Stimulated activated naive CD8-positive, alpha-beta T cell treated with anti-CD3 and anti-CD28 coated beads, Interleukin-15, Interleukin-2, amounts not matched to agents 100 ng/mL and 50 ng/mL, for 24 hours (primary cell): ENCODE measurements around the gene AP1G2.

Experiments used
- H3K27ac Mint-ChIP-seq: one replicate; pipeline ENCODE4 v1.8.0; 2021; ENCODE audit warnings: mild to moderate bottlenecking, mixed read lengths
- H3K27me3 Mint-ChIP-seq: one replicate; pipeline ENCODE4 v1.8.0; 2021; ENCODE audit warnings: mixed read lengths
- H3K36me3 Mint-ChIP-seq: one replicate; pipeline ENCODE4 v1.8.0; 2021; ENCODE audit warnings: low read depth, mixed read lengths
- H3K4me1 Mint-ChIP-seq: one replicate; pipeline ENCODE4 v1.8.0; 2021; ENCODE audit warnings: low read depth, mixed read lengths
- H3K4me3 Mint-ChIP-seq: one replicate; pipeline ENCODE4 v1.8.0; 2021; ENCODE audit warnings: mild to moderate bottlenecking, mixed read lengths
- H3K9me3 Mint-ChIP-seq: one replicate; pipeline ENCODE4 v1.8.0; 2021; ENCODE audit warnings: mixed read lengths

The AP1G2 gene

DNA sequence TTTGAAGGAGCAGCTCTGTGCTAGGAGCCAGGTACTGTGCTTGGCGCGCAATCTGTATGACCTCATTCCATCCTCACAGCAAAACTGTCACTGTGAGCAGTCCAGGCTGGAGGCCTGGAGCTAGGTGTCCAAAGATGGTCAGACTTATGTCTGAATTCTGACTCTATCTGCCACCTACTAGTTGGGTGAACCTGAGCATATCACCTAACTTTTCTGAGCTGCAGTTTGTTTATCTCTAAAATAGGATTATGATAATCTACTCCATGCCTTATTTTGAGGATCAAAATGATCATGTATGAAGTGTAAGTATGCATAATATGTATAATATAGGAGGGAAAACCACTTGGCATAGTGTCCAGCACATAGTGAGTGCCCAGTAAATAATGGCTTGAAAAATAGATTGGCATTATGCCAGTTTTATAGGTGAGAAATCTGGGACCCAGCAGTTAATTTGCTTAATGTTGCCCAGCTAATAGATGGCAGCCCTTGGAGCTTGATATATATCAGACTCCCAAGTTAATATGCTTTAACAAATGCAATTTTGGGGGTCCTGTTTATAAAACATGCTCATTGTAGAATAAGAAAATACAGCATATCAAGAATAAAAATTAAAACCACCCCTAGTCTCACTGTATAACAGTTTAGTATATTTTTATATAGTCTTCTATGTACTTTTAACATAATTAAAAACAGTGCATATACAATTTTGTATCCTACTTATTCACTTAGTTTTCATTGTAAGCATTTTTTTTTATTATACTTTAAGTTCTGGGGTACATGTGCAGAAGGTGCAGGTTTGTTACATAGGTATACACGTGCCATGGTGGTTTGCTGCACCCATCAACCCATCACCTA, 15.5 kb upstream of the AP1G2 start:
- peaks cover 28% of the 10 kb centered on the region for H3K27me3 Mint-ChIP-seq
- no peak overlapping the region for H3K4me3 Mint-ChIP-seq
- H3K4me1 Mint-ChIP-seq, result peaks cover 7% of the 10 kb centered on the region
- H3K36me3 Mint-ChIP-seq, result no peaks in the 10 kb centered on the region
- no peaks in the 10 kb centered on the region for H3K9me3 Mint-ChIP-seq
- H3K27ac Mint-ChIP-seq, result no peak overlapping the region

DNA sequence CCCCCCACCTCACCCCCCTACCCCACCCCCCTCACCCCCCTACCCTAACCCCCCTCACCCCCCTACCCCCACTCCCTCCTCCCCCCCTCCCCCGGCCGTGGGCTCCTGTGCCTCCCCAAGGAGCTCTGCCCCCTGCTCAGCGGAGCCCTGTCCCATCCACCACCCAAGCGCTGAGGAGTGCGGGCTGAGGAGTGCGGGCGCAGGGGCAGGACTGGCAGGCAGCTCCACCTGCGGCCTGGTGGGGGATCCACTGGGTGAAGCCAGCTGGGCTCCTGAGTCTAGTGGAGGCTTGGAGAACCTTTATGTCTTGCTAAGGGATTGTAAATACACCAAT, 13.3 kb upstream of the AP1G2 start:
- Mint-ChIP-seq H3K27me3 (peaks cover 37% of the 10 kb centered on the region), H3K36me3 (no peaks in the 10 kb centered on the region), H3K4me1 (peaks cover 14% of the 10 kb centered on the region), H3K27ac (no peak overlapping the region), H3K9me3 (no peaks in the 10 kb centered on the region), H3K4me3 (no peak overlapping the region)

GRCh38 chr14:23580152-23580926, 12.7 kb upstream of the AP1G2 start:
- Mint-ChIP-seq H3K4me3 (no peak overlapping the region), H3K36me3 (no peaks in the 10 kb centered on the region), H3K27ac (no peak overlapping the region), H3K27me3 (peaks cover 39% of the 10 kb centered on the region), H3K9me3 (no peaks in the 10 kb centered on the region), H3K4me1 (peaks cover 14% of the 10 kb centered on the region)

DNA sequence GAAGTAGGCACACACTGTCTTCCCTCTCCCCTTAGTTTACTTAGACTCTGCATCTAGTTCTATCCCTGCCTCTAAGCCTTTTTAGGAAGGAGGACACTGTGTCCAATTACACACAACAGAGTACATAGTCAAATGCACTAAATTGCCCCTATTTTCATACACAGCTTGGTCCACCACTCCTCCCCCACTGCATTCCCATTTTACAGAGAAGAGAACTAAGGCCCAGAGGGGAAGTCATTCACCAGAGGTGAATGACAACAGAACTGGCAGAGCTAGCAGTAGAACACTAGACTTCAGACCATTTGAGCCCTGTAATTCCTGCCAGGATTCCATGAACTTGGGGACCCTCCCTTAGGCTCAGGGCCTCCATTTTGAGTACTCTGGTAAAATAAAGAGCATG, 12.1 kb upstream of the AP1G2 start:
- Mint-ChIP-seq H3K27ac (no peak overlapping the region), H3K9me3 (no peaks in the 10 kb centered on the region), H3K36me3 (no peaks in the 10 kb centered on the region), H3K27me3 (peaks cover 45% of the 10 kb centered on the region), H3K4me3 (no peak overlapping the region), H3K4me1 (peaks cover 14% of the 10 kb centered on the region)

- Mint-ChIP-seq H3K27ac (no peak overlapping the region), H3K4me1 (peaks cover 14% of the 10 kb centered on the region), H3K27me3 (peaks cover 50% of the 10 kb centered on the region), H3K4me3 (no peak overlapping the region), H3K9me3 (no peaks in the 10 kb centered on the region), H3K36me3 (no peaks in the 10 kb centered on the region)
Measured at GRCh38 chr14:23579311-23579630, 11.7 kb upstream of the AP1G2 start.

DNA sequence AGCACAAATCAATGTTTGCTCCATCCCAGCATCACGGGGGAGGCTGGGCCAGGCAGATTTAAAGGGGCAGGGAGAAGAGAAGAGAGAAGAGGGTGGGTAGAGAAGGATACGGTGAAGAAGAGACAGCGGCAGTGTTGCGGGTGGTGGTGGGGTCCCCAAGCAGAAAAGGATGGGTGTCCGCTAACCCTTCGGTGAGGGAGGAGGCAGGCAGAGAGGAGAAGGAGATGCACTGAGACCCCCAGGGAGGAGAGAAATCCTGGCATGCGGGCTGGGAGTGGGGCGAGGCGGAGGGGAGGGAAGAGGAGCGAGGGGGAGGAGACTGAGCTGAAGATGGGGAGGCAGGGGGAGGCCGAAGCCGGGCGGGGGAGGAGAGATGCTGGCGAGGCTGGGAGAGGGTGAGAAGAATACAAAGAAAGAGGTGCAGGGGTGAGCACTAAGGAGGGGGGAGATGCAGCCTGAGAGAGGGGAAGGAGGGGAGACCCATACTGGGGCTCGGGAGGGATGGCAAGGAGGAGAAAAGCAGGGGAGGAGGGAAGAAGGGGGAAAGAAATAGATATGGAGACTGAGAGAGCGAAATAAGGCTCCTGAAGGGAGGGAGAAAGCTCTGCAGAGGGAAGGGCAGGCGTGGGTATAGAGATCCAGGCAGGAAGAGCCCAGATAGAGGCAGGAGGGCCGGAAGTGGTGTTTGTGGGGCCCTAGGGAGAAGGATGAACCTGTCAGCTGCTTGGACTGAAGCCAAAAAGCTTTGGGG, 11.1 kb upstream of the AP1G2 start, which contains the start of gene JPH4:
Gene JPH4, minus strand, starts transcription at position 231 of the 751 bp plus-strand sequence. CDS start 1,337 bp downstream, outside the sequence.
- Mint-ChIP-seq H3K9me3 (no peaks in the 10 kb centered on the region), H3K27me3 (peaks cover 48% of the 10 kb centered on the region), H3K4me1 (peaks cover 14% of the 10 kb centered on the region), H3K4me3 (no peak within 1 kb of the TSS), H3K36me3 (no peaks in the 10 kb centered on the region), H3K27ac (no peak within 1 kb of the TSS)

GRCh38 chr14:23577710-23578392, 10.3 kb upstream of the AP1G2 start:
- no peak overlapping the region for H3K4me3 Mint-ChIP-seq
- no peak overlapping the region for H3K27ac Mint-ChIP-seq
- no peaks in the 10 kb centered on the region for H3K9me3 Mint-ChIP-seq
- H3K27me3 Mint-ChIP-seq, result peaks cover 47% of the 10 kb centered on the region
- H3K4me1 Mint-ChIP-seq, result peaks cover 14% of the 10 kb centered on the region
- no peaks in the 10 kb centered on the region for H3K36me3 Mint-ChIP-seq

DNA sequence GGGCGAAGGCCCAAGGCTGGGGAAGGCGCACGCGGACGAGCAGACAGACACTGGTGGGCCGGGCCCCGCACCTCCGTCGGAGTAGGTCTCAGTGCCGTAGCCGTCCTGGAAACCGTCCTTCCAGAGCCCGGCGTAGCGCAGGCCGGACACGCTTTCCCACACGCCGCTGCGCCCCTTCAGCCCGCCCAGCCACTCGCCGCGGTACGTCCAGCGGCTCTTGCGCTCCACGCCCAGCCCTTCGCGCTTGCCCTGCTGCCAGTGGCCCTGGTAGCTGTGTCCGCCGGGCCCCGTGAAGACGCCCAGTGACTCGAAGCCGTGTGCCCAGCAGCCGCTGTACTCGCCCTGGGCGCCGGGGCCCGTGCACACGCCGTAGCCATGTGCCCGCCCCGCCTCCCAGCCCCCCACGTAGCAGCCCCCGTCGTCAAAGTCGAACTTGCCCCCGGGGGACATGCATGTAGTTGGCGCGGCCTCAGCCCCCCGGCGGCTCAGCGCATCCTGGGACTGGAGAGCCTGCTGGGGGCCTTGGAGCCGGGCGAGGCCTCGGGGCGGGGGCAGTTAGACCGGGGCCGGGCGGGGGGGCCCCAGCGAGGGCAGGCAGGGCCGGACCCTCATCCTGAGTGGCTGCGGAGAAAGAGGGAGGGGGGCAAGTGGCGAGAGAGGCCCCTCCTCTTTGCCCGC, 9.6 kb upstream of the AP1G2 start:
- Mint-ChIP-seq H3K4me3 (peak overlapping the region; percentile 55), H3K27ac (no peak overlapping the region), H3K27me3 (peaks cover 49% of the 10 kb centered on the region), H3K4me1 (peaks cover 14% of the 10 kb centered on the region), H3K36me3 (no peaks in the 10 kb centered on the region), H3K9me3 (no peaks in the 10 kb centered on the region)

GRCh38 chr14:23573384-23574015, 5.9 kb upstream of the AP1G2 start:
- peaks cover 35% of the 10 kb centered on the region for H3K27me3 Mint-ChIP-seq
- H3K27ac Mint-ChIP-seq, result no peak overlapping the region
- H3K36me3 Mint-ChIP-seq, result no peaks in the 10 kb centered on the region
- H3K9me3 Mint-ChIP-seq, result no peaks in the 10 kb centered on the region
- peaks cover 15% of the 10 kb centered on the region for H3K4me1 Mint-ChIP-seq
- H3K4me3 Mint-ChIP-seq, result no peak overlapping the region

GRCh38 chr14:23572836-23573235, 5.2 kb upstream of the AP1G2 start:
- no peak overlapping the region for H3K4me3 Mint-ChIP-seq
- H3K9me3 Mint-ChIP-seq, result no peaks in the 10 kb centered on the region
- no peak overlapping the region for H3K27ac Mint-ChIP-seq

DNA sequence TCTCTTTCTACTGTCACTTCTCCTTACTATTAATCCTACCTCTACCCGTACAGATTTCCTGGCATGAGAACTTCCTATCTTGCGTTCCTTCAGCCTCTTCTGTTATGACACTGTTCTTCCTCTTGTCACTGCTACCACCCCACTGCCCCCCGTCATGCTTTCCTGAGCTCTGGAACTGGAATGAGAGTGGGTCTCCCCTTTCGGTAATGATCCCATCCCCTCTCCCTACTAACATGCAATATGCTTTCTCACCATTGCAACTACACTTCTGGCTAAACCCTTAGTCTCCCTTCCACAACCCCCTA, 4.9 kb upstream of the AP1G2 start:
- Mint-ChIP-seq H3K4me3 (no peak overlapping the region), H3K36me3 (peaks cover 2% of the 10 kb centered on the region), H3K27ac (no peak overlapping the region), H3K4me1 (peaks cover 23% of the 10 kb centered on the region), H3K27me3 (peaks cover 32% of the 10 kb centered on the region), H3K9me3 (no peaks in the 10 kb centered on the region)

More at GRCh38 chr14:23572836-23573235, 5.2 kb upstream of the AP1G2 start:
- Mint-ChIP-seq H3K27me3 (peaks cover 32% of the 10 kb centered on the region), H3K36me3 (no peaks in the 10 kb centered on the region), H3K4me1 (peaks cover 20% of the 10 kb centered on the region)

GRCh38 chr14:23571701-23572523, 4.3 kb upstream of the AP1G2 start:
- H3K4me3 Mint-ChIP-seq, result no peak overlapping the region
- H3K27ac Mint-ChIP-seq, result no peak overlapping the region
- peaks cover 31% of the 10 kb centered on the region for H3K27me3 Mint-ChIP-seq
- H3K4me1 Mint-ChIP-seq, result peaks cover 25% of the 10 kb centered on the region
- peaks cover 4% of the 10 kb centered on the region for H3K36me3 Mint-ChIP-seq
- H3K9me3 Mint-ChIP-seq, result no peaks in the 10 kb centered on the region

DNA sequence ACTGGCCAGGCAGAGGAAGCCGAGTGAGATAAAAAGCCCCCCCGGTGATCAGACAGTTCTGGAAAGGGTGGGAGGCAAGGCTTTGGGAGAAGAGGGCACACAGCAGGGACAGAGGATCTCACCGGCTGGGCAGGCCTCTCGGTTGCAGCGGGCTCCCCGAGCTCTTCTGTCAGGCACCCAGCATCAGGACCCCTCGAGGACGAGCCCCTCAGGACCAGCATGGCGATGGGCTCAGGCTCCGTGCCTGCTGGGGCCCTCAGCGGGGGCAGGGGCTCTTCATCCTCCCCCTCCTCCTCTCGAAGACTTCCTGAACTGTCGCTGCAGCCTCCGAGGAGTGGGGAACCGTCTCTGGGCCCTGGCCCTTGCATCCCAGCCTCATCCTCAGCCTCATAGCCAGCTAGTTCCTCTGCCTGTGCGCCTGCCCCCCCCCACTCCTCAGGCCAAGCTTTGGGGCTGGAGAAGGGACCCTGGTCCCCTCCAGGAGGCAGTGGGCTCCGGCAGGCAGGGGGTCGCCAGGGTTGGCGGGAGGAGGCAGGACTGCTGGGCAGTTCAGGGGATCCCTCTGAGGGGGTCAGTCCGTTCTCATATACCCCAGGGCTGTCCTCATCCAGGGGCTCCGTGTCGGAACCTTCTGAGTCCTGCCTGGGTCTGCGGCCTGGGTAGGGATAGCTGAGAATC, 3.4 kb upstream of the AP1G2 start:
- Mint-ChIP-seq H3K27ac (no peak overlapping the region), H3K27me3 (peaks cover 24% of the 10 kb centered on the region), H3K36me3 (peaks cover 8% of the 10 kb centered on the region), H3K9me3 (no peaks in the 10 kb centered on the region), H3K4me1 (peaks cover 26% of the 10 kb centered on the region), H3K4me3 (no peak overlapping the region)
